OCI-LY1 (cell line): ENCODE results near the gene PPP2R2B.

ENCODE experiments used
- H2AFZ ChIP-seq: fragments of 200-600 bp; sonication (generic), shearing (Covaris generic); 2 replicates; pipeline ENCODE4 v1.6.0; 2014; ENCODE audit warnings: antibody characterized with exemption, mild to moderate bottlenecking, low read length
- H3F3A ChIP-seq: fragments of 200-600 bp; sonication (generic), shearing (Covaris generic); 2 replicates; pipeline ENCODE4 v1.6.0; 2014; ENCODE audit warnings: mild to moderate bottlenecking, antibody characterized with exemption, low read length, moderate library complexity; ENCODE audit not compliant: insufficient read depth
- H3K27ac ChIP-seq: fragments of 200-600 bp; sonication (generic); 2 replicates; pipeline ENCODE4 v1.5.1; 2014; ENCODE audit warnings: low read length, mixed run types, mild to moderate bottlenecking, low read depth; ENCODE audit not compliant: poor library complexity, severe bottlenecking
- H3K27me3 ChIP-seq: fragments of 200-600 bp; sonication (generic); 2 replicates; pipeline ENCODE4 v1.6.0; 2014; ENCODE audit warnings: antibody characterized with exemption, mild to moderate bottlenecking, low read length, moderate library complexity; ENCODE audit not compliant: insufficient read depth
- H3K36me3 ChIP-seq: fragments of 200-600 bp; sonication (generic); 2 replicates; pipeline ENCODE4 v1.6.1; 2014; ENCODE audit warnings: mild to moderate bottlenecking, antibody characterized with exemption, low read length, moderate library complexity, mixed read lengths; ENCODE audit not compliant: insufficient read depth
- H3K4me1 ChIP-seq: fragments of 200-600 bp; sonication (generic); 2 replicates; pipeline ENCODE4 v1.5.1; 2014; ENCODE audit warnings: mild to moderate bottlenecking, low read length, moderate library complexity; ENCODE audit not compliant: insufficient read depth, severe bottlenecking
- H3K4me2 ChIP-seq: fragments of 200-600 bp; sonication (generic), shearing (Covaris generic); 2 replicates; pipeline ENCODE4 v1.6.1; 2014; ENCODE audit warnings: low read length
- H3K4me3 ChIP-seq: fragments of 200-600 bp; sonication (generic); 2 replicates; pipeline ENCODE4 v1.5.1; 2014; ENCODE audit warnings: low read length, low read depth, mild to moderate bottlenecking, mixed read lengths; ENCODE audit not compliant: poor library complexity, severe bottlenecking
- H3K79me2 ChIP-seq: fragments of 200-600 bp; shearing (Covaris generic); 2 replicates; pipeline ENCODE4 v1.6.1; 2016; ENCODE audit warnings: mixed run types, low read length, mixed read lengths; ENCODE audit not compliant: insufficient read depth
- H3K9ac ChIP-seq: fragments of 200-600 bp; sonication (generic), shearing (Covaris generic); 2 replicates; pipeline ENCODE4 v1.6.1; 2014; ENCODE audit warnings: mild to moderate bottlenecking, low read length, mixed read lengths
- H3K9me2 ChIP-seq: fragments of 200-600 bp; sonication (generic), shearing (Covaris generic); 2 replicates; pipeline ENCODE4 v1.6.1; 2014; ENCODE audit warnings: low read depth, mild to moderate bottlenecking, low read length, mixed read lengths
- H3K9me3 ChIP-seq: fragments of 200-600 bp; shearing (Covaris generic); 2 replicates; pipeline ENCODE4 v1.6.1; 2014; ENCODE audit warnings: low read length, mixed read lengths
- H4K20me1 ChIP-seq: fragments of 200-600 bp; sonication (generic), shearing (Covaris generic); 2 replicates; pipeline ENCODE4 v1.6.0; 2016; ENCODE audit warnings: mild to moderate bottlenecking, low read length; ENCODE audit not compliant: insufficient read depth
- CTCF ChIP-seq: fragments of 200-600 bp; sonication (generic), shearing (Covaris generic); IDR thresholded peaks from 2 replicates; pipeline ENCODE4 v1.5.1; 2017; ENCODE audit warnings: mild to moderate bottlenecking, antibody characterized with exemption, low read length, moderate library complexity, mixed read lengths
- EZH2 ChIP-seq: fragments of 200-600 bp; sonication (generic), shearing (Covaris generic); IDR thresholded peaks from 2 replicates; pipeline ENCODE4 v1.8.0; 2017; ENCODE audit warnings: borderline replicate concordance, mixed run types, mild to moderate bottlenecking, antibody characterized with exemption, low read length, moderate library complexity, mixed read lengths

The PPP2R2B gene

GRCh38 chr5:146906803-146907202, 28.2 kb upstream of the PPP2R2B start:
- no peak overlapping the region for H3K4me3 ChIP-seq
- no peak overlapping the region for H2AFZ ChIP-seq
- H3K79me2 ChIP-seq = no peaks in the 10 kb centered on the region
- H3F3A ChIP-seq = no peaks in the 10 kb centered on the region
- H3K27me3 ChIP-seq = no peaks in the 10 kb centered on the region
- H3K9ac ChIP-seq = no peak overlapping the region
- H3K4me1 ChIP-seq = no peaks in the 10 kb centered on the region
- no peak overlapping the region for H3K4me2 ChIP-seq
- no peaks in the 10 kb centered on the region for H3K36me3 ChIP-seq
- TF ChIP-seq CTCF (peak; percentile 23; the same call in 1 of the 2 replicates), EZH2 (no peak)
- no peaks in the 10 kb centered on the region for H4K20me1 ChIP-seq
- no peaks in the 10 kb centered on the region for H3K9me2 ChIP-seq
- no peak overlapping the region for H3K27ac ChIP-seq
- H3K9me3 ChIP-seq = no peaks in the 10 kb centered on the region

GRCh38 chr5:146904890-146905289, 26.3 kb upstream of the PPP2R2B start:
- no peak overlapping the region for H3K27ac ChIP-seq
- H3K9ac ChIP-seq = no peak overlapping the region
- H4K20me1 ChIP-seq = no peaks in the 10 kb centered on the region
- no peaks in the 10 kb centered on the region for H3K9me2 ChIP-seq
- H3K4me3 ChIP-seq = no peak overlapping the region
- H3K4me1 ChIP-seq = no peaks in the 10 kb centered on the region
- no peaks in the 10 kb centered on the region for H3K27me3 ChIP-seq
- no peaks in the 10 kb centered on the region for H3K36me3 ChIP-seq
- H3K79me2 ChIP-seq = no peaks in the 10 kb centered on the region
- H3K4me2 ChIP-seq = no peak overlapping the region
- H3K9me3 ChIP-seq = no peaks in the 10 kb centered on the region
- H3F3A ChIP-seq = no peaks in the 10 kb centered on the region
- TF ChIP-seq CTCF (no peak), EZH2 (no peak)
- no peak overlapping the region for H2AFZ ChIP-seq

GRCh38 chr5:146903789-146904188, 25.2 kb upstream of the PPP2R2B start:
- Histone ChIP-seq H2AFZ (no peak overlapping the region), H3K27me3 (no peaks in the 10 kb centered on the region), H3K4me3 (no peak overlapping the region), H3K4me2 (no peak overlapping the region), H3K9me3 (no peaks in the 10 kb centered on the region), H4K20me1 (no peaks in the 10 kb centered on the region), H3K36me3 (no peaks in the 10 kb centered on the region), H3K79me2 (no peaks in the 10 kb centered on the region), H3K9ac (no peak overlapping the region), H3K27ac (no peak overlapping the region), H3F3A (no peaks in the 10 kb centered on the region), H3K9me2 (no peaks in the 10 kb centered on the region), H3K4me1 (no peaks in the 10 kb centered on the region)
- TF ChIP-seq CTCF (no peak), EZH2 (no peak)
